Measurements from ENCODE around the gene ETV2. TPM values are rescaled to one million over a fixed set of nuclear protein-coding genes. Genes with fewer than 3 reads are reported as not detected.
A peak's percentile ranks its signal among the peaks of the same experiment; 100 is the strongest.

ETV2 gene
- total RNA-seq, 2 donors from 2014 or later, result 1.2 to 1.3 TPM

DNA sequence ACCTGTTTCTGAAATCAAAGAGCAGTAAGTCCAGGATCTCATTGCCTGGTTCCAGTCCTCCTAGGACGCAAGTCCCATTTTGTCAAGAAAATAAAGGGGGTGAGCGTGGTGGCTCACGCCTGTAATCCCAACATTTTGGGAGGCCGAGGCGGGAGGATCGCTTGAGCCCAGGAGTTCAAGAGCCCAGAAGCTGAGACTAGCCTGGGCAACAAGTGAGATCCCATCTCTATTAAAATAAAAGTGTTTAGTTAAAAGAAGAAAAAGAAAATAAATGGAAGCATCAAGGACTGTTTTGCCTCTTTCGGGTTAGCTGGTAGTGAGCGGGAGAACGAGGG, 29.4 kb upstream of the ETV2 start:
- no peaks in the 10 kb centered on the region for H3K4me1 ChIP-seq (ENCODE audit: control insufficient read depth, insufficient read depth, low read length)
- H3K4me3 ChIP-seq (ENCODE audit: low read length), result peak overlapping the region; percentile 91

GRCh38 chr19:35612559-35613321, 28.8 kb upstream of the ETV2 start, which contains the start of gene HAUS5:
Gene HAUS5 (plus strand): TSS chr19:35612735. CDS start chr19:35612795, 60 bp downstream.
- no peak within 1 kb of the TSS for H3K27ac ChIP-seq (ENCODE audit: low read depth, low read length)
- WGBS, 2 experiments (ENCODE audit: insufficient coverage in 1 of 2, insufficient read length in 1 of 2), result 1% methylated on average over 17 to 46 of the region's 47 CpGs
- peak; percentile 98 for DNase-seq
- Mint-ChIP-seq H3K4me1 (no peaks in the 10 kb centered on the region), H3K36me3 (ENCODE audit: low read depth) (peaks cover 5% of the 10 kb centered on the region), H3K4me3 (peak within 1 kb of the TSS; percentile 72), H3K27ac (peak within 1 kb of the TSS; percentile 79), H3K27me3 (ENCODE audit: insufficient read depth) (peaks cover 28% of the 10 kb centered on the region), H3K9me3 (peaks cover 12% of the 10 kb centered on the region)
- TF ChIP-seq, protein P1, sequence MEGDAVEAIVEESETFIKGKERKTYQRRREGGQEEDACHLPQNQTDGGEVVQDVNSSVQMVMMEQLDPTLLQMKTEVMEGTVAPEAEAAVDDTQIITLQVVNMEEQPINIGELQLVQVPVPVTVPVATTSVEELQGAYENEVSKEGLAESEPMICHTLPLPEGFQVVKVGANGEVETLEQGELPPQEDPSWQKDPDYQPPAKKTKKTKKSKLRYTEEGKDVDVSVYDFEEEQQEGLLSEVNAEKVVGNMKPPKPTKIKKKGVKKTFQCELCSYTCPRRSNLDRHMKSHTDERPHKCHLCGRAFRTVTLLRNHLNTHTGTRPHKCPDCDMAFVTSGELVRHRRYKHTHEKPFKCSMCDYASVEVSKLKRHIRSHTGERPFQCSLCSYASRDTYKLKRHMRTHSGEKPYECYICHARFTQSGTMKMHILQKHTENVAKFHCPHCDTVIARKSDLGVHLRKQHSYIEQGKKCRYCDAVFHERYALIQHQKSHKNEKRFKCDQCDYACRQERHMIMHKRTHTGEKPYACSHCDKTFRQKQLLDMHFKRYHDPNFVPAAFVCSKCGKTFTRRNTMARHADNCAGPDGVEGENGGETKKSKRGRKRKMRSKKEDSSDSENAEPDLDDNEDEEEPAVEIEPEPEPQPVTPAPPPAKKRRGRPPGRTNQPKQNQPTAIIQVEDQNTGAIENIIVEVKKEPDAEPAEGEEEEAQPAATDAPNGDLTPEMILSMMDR (conservative IDR thresholded peaks at IDR 0.05), result no peak
- peak within 1 kb of the TSS; percentile 91 for H3K4me3 ChIP-seq (ENCODE audit: low read length)
- H3K36me3 ChIP-seq (ENCODE audit: control insufficient read depth, insufficient read depth, low read length), result peaks cover 14% of the 10 kb centered on the region
- H3K27me3 ChIP-seq (ENCODE audit: control insufficient read depth, insufficient read depth, low read length, poor library complexity, severe bottlenecking), result no peaks in the 10 kb centered on the region
- H3K4me1 ChIP-seq (ENCODE audit: control insufficient read depth, insufficient read depth, low read length), result no peaks in the 10 kb centered on the region
- H3K9me3 ChIP-seq (ENCODE audit: control insufficient read depth, low read length), result peaks cover 9% of the 10 kb centered on the region
- H3K9ac ChIP-seq (ENCODE audit: extremely low read depth, low read length, poor library complexity, severe bottlenecking), result peak within 1 kb of the TSS; percentile 86

More for the DNA sequence above, 29.4 kb upstream of the ETV2 start:
- Mint-ChIP-seq H3K36me3 (ENCODE audit: low read depth) (peaks cover 5% of the 10 kb centered on the region), H3K9me3 (peaks cover 18% of the 10 kb centered on the region), H3K4me1 (no peaks in the 10 kb centered on the region), H3K4me3 (peak overlapping the region; percentile 72), H3K27ac (peak overlapping the region; percentile 79), H3K27me3 (ENCODE audit: insufficient read depth) (peaks cover 28% of the 10 kb centered on the region)
- H3K27me3 ChIP-seq (ENCODE audit: control insufficient read depth, insufficient read depth, low read length, poor library complexity, severe bottlenecking), result no peaks in the 10 kb centered on the region
- no peak for DNase-seq
- WGBS, 2 experiments (ENCODE audit: insufficient coverage in 1 of 2, insufficient read length in 1 of 2), result 43 to 55% methylated on average over 7 to 9 of the region's 9 CpGs
- TF ChIP-seq, protein P1 (conservative IDR thresholded peaks at IDR 0.05), result no peak
- peaks cover 14% of the 10 kb centered on the region for H3K36me3 ChIP-seq (ENCODE audit: control insufficient read depth, insufficient read depth, low read length)
- no peak overlapping the region for H3K9ac ChIP-seq (ENCODE audit: extremely low read depth, low read length, poor library complexity, severe bottlenecking)
- peaks cover 14% of the 10 kb centered on the region for H3K9me3 ChIP-seq (ENCODE audit: control insufficient read depth, low read length)
- no peak overlapping the region for H3K27ac ChIP-seq (ENCODE audit: low read depth, low read length)

DNA sequence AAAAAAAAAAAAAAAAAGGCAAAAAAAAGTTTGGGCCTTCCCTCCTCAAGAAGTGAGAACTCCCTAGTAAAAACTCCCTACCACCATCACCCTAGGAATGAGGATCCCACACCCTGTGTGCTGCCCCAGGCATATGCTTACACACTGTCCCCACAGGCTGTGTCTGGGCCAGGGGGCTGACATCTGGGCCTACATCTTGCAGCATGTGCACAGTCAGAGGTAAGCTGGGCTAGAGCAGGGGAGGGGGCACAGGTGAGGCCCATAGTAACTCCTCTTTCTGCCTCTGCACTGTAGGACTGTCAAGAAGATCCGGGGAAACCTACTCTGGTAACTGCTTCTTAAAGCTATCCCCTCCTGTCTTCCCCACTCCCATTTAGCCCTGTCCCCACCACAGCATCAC, 28.0 kb upstream of the ETV2 start:
- H3K4me1 ChIP-seq (ENCODE audit: control insufficient read depth, insufficient read depth, low read length), result no peaks in the 10 kb centered on the region
- no peak overlapping the region for H3K9ac ChIP-seq (ENCODE audit: extremely low read depth, low read length, poor library complexity, severe bottlenecking)
- no peak for DNase-seq
- H3K27me3 ChIP-seq (ENCODE audit: control insufficient read depth, insufficient read depth, low read length, poor library complexity, severe bottlenecking), result no peaks in the 10 kb centered on the region
- peak overlapping the region; percentile 91 for H3K4me3 ChIP-seq (ENCODE audit: low read length)
- H3K9me3 ChIP-seq (ENCODE audit: control insufficient read depth, low read length), result peaks cover 2% of the 10 kb centered on the region
- 83 to 100% methylated on average over 1 of the region's 1 CpG for WGBS, 2 experiments (ENCODE audit: insufficient coverage in 1 of 2, insufficient read length in 1 of 2)
- TF ChIP-seq, protein P1 (conservative IDR thresholded peaks at IDR 0.05), result no peak
- no peaks in the 10 kb centered on the region for H3K4me1 Mint-ChIP-seq
- H3K36me3 ChIP-seq (ENCODE audit: control insufficient read depth, insufficient read depth, low read length), result peaks cover 14% of the 10 kb centered on the region
- peaks cover 4% of the 10 kb centered on the region for H3K9me3 Mint-ChIP-seq
- H3K27ac ChIP-seq (ENCODE audit: low read depth, low read length), result no peak overlapping the region
- peaks cover 5% of the 10 kb centered on the region for H3K36me3 Mint-ChIP-seq (ENCODE audit: low read depth)
- H3K4me3 Mint-ChIP-seq, result peak overlapping the region; percentile 72
- peaks cover 23% of the 10 kb centered on the region for H3K27me3 Mint-ChIP-seq (ENCODE audit: insufficient read depth)
- peak overlapping the region; percentile 30 for H3K27ac Mint-ChIP-seq

Data from endodermal cell (in vitro differentiated cells).